Middle frontal gyrus (tissue), 1 donor: ENCODE measurements around the gene OR51I1.

Source experiments
- DNase-seq: peaks from one replicate; pipeline ENCODE4 v3.0.0-alpha.2; 2015; ENCODE audit warnings: low spot score; ENCODE audit errors: extremely low spot score

OR51I1 gene

DNA sequence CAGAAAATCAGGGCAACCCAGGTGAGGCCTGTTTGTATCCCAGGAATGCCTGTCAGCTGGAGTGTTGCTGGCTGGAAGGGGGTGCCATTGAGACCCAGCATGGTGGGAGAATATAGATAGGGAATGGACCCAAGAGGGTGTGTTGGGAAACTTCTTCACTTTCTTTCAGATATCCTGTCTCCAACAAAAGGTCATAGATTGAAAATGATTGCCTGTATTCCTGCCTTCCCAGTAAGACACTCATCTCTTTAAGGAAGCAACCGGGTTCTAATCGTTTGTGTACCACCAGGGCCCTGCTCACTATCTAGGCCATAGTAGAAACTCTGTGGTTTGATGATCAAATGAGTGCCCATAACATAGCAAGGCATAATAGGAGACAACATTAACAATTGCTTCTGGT is at the start of gene OR51I1:
Gene OR51I1, minus strand, starts transcription at position 101 of the 400 bp plus-strand sequence. Its CDS starts 0 bp downstream, at position 101.
- no peak for DNase-seq

DNA sequence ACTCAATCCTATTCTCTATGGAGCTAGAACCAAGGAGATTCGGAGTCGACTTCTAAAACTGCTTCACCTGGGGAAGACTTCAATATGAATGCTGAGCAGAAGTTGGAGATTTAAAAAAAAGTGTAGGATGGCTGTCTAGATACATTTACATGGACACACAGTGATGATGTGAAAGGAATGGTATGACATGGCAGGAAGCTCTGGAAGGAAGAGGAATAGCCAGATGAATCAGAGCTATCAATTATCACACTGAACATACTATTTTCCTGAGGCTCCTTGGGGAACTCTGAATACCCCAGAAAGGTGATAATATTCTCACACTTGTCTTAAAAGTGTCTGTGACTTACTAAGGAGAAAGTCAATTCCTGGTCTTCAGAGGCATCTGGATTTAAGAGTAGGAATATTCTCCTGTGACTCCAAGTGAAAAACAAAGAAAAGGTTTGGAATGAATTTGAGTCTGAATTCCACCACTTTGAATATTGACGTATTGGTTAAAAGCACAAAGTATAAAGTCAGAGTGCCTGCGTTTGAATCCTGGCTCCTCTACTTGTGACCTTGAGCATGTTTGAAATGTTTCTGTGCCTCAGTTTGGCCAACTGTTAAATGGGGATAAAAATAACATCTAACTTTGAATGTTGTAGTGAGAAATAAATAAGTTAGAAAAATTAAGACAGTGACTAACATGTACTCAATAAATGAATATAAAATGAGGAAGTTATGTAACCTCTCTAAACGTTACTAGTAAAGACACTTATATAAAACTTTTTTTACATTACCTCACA is 48.5 kb upstream of the OR51I1 start:
- DNase-seq = no peak

- DNase-seq = no peak
These were observed 47.6 kb upstream of the OR51I1 start for GRCh38 chr11:5488798-5489399.

GRCh38 chr11:5488385-5488784 is 47.1 kb upstream of the OR51I1 start, which contains the start of gene OR52D1:
Gene OR52D1, plus strand, starts transcription at chr11:5488685. Its CDS starts 22 bp downstream, at chr11:5488707.
- no peak for DNase-seq

GRCh38 chr11:5486421-5486820 is 45.1 kb upstream of the OR51I1 start:
- DNase-seq = no peak

GRCh38 chr11:5486003-5486402 is 44.7 kb upstream of the OR51I1 start:
- DNase-seq = no peak

GRCh38 chr11:5476186-5476819 is 35.0 kb upstream of the OR51I1 start:
- DNase-seq = no peak

DNA sequence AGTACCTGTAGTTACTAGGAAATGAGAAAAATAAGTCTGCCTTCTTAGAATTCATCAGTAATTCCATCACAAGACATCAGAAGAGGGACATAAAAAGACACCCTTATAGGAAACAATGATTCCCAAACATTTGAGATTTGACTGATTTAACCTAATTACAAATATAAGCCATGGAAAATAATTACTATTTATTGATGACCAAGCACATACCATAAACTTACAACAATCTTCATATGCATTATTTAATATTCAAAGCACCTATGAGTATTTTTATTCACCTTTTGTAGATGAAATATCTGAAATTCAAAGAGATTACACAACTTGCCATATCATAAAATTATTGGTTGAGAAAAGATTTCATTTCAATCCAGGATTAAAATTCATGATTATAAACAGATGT is 32.6 kb upstream of the OR51I1 start:
- no peak for DNase-seq

- DNase-seq = no peak
These were observed 26.2 kb upstream of the OR51I1 start for GRCh38 chr11:5467527-5467926.

GRCh38 chr11:5460983-5461621 is 19.8 kb upstream of the OR51I1 start:
- DNase-seq = no peak

GRCh38 chr11:5449432-5449831 is 8.1 kb upstream of the OR51I1 start:
- DNase-seq = no peak

- no peak for DNase-seq
These were observed 7.7 kb upstream of the OR51I1 start, which contains the start of gene OR51I2 for GRCh38 chr11:5449023-5449422. Gene OR51I2, plus strand, starts transcription at chr11:5449323. Its CDS starts 4,166 bp downstream, at chr11:5453489.

DNA sequence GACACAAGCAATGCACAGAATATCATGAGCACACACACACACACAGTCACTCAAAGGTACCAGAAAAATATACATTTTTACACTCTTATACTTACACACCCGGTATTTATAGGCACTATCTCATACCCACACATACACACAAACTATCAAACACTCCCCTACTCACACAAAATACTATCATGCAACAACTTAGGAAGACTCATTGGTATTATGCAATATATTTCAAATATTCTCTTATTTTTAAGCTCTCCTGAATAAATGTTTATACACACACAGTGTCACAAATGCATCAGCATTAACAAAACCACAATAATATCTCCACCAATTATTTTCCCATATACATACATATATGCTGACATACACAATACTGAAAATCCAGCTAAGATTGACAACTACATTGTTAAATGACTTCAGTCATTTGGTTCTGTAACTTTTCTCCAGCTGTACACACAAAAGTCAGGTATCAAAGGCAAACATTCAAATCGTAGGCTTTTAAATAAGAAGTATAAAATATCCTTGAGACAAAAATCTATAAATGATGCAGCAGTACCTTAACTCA is 2.6 kb upstream of the OR51I1 start:
- DNase-seq = no peak

DNA sequence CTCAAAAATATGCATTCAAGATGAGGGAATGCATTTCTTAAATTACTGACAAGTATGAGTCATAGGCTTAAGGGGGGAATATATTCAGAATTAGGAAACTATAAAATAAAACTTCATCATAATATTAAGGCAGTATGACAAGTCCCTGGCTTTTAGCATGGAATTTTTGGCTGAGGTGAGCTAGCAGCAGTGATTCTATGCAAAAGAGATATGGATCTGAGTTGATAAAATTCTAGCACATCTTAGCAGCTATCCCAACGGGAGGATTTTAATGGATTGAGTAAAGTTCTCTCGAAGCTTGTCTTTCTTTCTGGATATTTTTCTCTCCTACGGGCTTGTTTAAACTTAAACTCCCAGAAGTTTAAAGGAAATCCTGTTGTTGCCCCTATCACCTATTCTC is 18.2 kb downstream of the OR51I1 start:
- no peak for DNase-seq

DNA sequence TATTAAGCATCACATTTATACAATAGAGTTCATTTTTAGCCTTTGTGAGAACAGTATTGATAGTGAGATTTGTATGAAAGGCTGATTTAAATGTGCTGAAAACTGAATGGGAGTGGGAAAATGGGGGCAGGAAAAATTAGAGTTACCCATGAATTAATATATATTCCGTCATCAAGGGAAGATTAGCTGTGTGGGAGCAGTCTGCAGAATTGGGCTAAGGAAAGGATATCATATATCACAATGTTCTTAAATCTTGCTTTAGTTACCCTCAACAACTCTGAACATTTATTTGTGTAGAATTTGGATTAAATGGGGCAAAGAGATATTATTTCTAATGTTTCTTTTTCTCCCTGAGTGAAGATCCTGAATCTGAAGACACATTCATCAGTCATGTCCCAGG is 19.5 kb downstream of the OR51I1 start, which contains the start of gene OR51Q1:
Gene OR51Q1, plus strand, starts transcription at position 301 of the 400 bp plus-strand sequence. Its CDS starts 90 bp downstream, at position 391.
- no peak for DNase-seq

DNA sequence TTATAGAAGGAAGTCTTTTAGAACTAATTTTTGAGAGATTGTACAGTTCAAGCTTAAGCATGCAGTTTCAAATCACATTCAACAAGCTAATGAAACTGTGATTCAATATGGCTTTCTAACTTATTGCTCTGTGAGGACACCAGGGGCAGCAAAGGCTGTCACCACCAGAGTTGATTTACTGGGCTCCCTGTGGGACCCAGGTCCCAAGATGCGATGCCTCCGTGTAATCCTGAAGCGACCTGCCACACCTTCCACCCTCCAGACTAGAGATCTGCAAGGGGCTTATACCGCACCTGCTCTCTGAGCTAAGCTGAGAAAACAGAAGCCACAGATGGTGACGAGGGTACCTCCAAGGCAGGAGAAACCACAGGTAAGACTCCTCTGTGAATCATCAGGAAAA is 20.3 kb downstream of the OR51I1 start:
- DNase-seq = no peak

DNA sequence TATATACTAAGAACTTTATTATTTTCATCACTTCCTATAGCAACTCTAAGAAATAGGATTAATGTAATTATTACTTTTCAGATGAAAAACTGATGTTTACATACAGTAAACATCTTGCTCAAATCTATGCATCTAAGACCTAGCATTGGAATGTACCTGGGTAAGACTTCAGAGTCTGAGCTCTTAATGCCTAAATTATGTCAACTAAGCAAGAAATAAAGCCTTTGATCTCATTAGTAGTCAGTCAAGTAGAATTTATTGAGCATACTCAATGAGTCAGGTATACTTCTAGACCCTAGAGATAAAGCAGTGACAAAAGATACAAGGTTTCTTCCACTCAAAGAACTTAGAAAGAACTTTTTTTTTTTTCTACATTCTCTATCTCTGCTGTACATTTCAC is 36.1 kb downstream of the OR51I1 start:
- no peak for DNase-seq

DNA sequence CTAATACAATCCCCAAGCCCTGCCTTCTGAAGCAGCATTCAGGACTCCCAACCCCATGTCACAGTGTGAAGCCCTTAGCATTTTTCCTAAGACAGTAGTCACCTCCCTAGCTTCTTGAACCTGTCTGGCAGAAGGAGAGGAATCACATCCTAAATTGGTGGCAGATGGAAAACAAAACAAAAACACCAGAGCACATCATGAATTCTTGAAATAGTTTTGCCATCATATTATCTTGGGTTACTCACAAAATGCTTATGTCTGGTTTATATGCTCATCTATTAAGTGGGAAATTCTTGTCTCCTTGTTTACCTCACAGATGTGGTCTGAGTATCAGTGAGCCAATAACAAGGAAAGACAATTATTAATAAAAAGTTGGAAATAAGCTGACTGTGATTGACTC is 42.4 kb downstream of the OR51I1 start:
- DNase-seq = no peak

DNA sequence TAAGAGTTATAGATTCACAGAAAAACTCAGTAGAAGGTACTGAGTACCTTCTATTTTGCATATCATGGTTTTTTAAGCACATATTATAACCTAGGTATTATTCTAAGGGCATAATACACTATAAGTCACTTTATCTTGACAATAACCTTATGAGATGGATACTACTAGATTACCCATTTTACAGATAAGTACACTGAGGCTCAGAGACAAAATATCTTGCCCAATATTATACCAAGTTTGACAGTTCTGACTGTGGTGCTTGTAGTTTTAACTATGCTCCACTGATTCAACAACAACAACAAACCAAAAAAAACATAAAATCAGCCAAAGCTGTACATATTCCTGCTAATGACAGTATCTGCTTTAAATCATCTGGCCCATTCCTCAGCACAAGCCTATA is 47.2 kb downstream of the OR51I1 start:
- no peak for DNase-seq
